Bronchial epithelial cell (primary cell): ENCODE data around the gene TMEM164. TPM values are rescaled to one million over a fixed set of nuclear protein-coding genes. Genes with fewer than 3 reads are reported as not detected.

Experiments
- DNase-seq: peaks from one replicate; pipeline ENCODE4 v3.0.0-alpha.2; 2010; ENCODE audit warnings: low read depth
- FAIRE-seq: peaks from 2 replicates; lab custom pipeline; 2011; peaks lifted over from hg19 to GRCh38; lab: Jason Lieb, UNC
- H3K27me3 ChIP-seq: 2 replicates; pipeline ENCODE4 v1.5.1; 2011; ENCODE audit warnings: low read length; ENCODE audit not compliant: control insufficient read depth, insufficient read depth
- H3K36me3 ChIP-seq: 2 replicates; pipeline ENCODE4 v1.5.1; 2011; ENCODE audit warnings: low read length; ENCODE audit not compliant: control insufficient read depth, insufficient read depth
- H3K4me3 ChIP-seq: 2 replicates; pipeline ENCODE4 v1.5.1; 2011; ENCODE audit warnings: mild to moderate bottlenecking, low read depth, low read length, control low read depth
- total RNA-seq: library from RNA; depleted of rRNA; stranded (reverse); fragments of >200 nt; gene quantifications from 2 replicates; pipeline ENCODE4 v1.2.1, GENCODE V29; 2014
- TF ChIP-seq, protein P1 (sequence below): IDR thresholded peaks from 2 replicates; pipeline ENCODE4 v1.5.1; 2011; ENCODE audit warnings: mild to moderate bottlenecking, moderate library complexity, low read length, control low read depth, inconsistent platforms; ENCODE audit not compliant: insufficient read depth, severe bottlenecking

TMEM164 gene
- total RNA-seq, 1 donor from 2014 or later = 20.3 TPM

DNA sequence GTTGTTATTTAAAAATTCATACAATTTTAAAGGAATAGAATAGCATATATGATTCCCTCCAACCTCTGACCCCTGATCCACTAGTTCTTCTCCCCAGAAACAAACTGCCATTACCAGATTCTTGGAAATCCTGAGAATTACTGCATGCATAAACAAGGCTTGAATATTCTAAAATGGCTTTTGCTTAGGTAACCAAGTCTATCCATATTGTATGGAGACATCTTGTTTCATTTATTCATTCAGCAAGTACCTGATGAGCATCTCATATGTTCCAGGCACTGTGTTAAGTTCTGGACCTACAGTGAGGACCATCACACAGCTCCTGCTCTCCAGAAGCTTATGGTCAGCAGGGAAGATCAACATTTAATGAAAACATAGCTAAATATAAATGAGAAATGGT, 49.4 kb downstream of the TMEM164 start:
- TF ChIP-seq, protein P1, sequence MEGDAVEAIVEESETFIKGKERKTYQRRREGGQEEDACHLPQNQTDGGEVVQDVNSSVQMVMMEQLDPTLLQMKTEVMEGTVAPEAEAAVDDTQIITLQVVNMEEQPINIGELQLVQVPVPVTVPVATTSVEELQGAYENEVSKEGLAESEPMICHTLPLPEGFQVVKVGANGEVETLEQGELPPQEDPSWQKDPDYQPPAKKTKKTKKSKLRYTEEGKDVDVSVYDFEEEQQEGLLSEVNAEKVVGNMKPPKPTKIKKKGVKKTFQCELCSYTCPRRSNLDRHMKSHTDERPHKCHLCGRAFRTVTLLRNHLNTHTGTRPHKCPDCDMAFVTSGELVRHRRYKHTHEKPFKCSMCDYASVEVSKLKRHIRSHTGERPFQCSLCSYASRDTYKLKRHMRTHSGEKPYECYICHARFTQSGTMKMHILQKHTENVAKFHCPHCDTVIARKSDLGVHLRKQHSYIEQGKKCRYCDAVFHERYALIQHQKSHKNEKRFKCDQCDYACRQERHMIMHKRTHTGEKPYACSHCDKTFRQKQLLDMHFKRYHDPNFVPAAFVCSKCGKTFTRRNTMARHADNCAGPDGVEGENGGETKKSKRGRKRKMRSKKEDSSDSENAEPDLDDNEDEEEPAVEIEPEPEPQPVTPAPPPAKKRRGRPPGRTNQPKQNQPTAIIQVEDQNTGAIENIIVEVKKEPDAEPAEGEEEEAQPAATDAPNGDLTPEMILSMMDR = no peak
- no peaks in the 10 kb centered on the region for H3K27me3 ChIP-seq
- no peak for FAIRE-seq

DNA sequence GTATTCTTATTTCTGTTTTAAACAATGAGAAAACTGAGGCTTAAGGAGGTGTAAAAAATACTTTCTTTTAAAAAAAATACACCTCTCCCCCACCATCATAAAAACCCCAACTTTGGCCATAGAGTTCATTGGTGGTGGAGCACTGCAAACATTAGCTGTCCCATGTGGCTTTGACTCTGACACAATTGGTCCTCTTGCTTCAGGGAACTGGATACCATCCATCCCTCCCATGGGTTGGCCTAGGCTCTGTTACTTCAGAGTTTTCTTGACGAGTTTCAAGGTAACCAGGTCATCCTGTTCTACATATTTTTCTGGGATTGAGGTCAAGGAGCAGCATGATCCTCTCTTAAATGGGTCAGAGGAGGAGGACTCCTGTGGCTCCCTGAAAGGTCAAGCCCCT, 50.5 kb downstream of the TMEM164 start:
- no peaks in the 10 kb centered on the region for H3K36me3 ChIP-seq
- DNase-seq (no peak), FAIRE-seq (no peak)
- TF ChIP-seq, protein P1 = no peak
- H3K27me3 ChIP-seq = no peaks in the 10 kb centered on the region
- H3K4me3 ChIP-seq = no peak overlapping the region

More for the DNA sequence above, 49.4 kb downstream of the TMEM164 start:
- no peak for DNase-seq
- H3K4me3 ChIP-seq = no peak overlapping the region
- H3K36me3 ChIP-seq = no peaks in the 10 kb centered on the region

DNA sequence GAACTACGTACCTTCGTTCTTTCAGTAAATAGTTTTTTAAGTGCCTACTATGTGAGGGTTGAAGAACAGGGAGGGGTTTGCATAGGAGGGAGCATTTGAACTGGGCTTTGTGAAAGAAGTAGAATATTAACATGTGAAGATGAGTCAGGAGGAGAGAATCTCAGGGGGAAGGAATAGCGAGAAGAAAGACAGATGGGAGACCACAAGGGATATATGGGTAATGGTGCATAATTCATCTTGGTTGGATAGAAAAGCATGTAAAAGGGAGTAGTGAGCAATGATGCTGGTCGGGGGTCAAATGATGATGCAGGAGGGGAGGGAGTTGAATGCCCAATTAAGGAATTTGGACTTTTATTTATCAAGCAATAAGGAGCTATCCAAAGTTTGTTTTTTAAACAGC, 52.7 kb downstream of the TMEM164 start:
- DNase-seq = no peak
- TF ChIP-seq, protein P1 = no peak
- Histone ChIP-seq H3K4me3 (no peak overlapping the region), H3K27me3 (no peaks in the 10 kb centered on the region), H3K36me3 (no peaks in the 10 kb centered on the region)
- no peak for FAIRE-seq

DNA sequence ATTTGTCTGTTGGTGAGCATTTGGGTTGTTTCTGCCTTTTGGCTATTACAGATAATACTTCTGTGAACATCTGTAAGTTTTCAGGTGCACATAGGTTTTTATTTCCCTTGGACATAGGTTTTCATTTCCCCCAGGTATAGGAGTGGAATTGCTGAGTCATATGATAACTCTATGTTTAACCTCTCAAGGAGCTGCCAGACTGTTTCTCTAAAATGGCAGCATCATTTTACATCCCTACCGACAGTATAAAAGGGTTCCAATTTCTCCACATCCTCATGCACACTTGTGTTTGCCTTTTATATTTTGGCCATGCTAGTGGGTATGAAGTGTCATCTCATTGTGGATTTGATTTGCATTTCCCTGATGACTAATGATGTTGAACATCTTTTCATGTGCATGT, 53.5 kb downstream of the TMEM164 start:
- H3K27me3 ChIP-seq = no peaks in the 10 kb centered on the region
- H3K4me3 ChIP-seq = no peak overlapping the region
- FAIRE-seq (no peak), DNase-seq (no peak)
- H3K36me3 ChIP-seq = no peaks in the 10 kb centered on the region
- TF ChIP-seq, protein P1 = no peak

DNA sequence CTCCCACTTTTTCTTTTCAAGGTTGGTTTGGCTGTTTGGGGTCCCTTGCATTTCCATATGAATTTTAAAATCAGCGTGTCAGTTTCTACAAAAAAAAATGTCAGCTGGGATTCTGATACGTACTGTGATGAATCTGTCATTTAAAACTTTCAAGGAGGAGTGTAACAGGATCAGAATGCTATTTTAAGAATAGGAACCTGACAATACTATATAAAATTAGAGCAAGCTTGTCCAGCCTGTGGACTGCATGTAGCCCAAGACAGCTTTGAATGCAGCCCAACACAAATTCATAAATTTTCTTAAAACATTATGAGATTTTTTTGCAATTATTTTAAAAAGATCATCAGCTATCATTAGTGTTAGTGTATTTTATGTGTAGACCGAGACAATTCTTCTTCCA, 56.5 kb downstream of the TMEM164 start:
- H3K4me3 ChIP-seq = no peak overlapping the region
- DNase-seq (no peak), FAIRE-seq (no peak)
- TF ChIP-seq, protein P1 = no peak
- H3K36me3 ChIP-seq = no peaks in the 10 kb centered on the region
- no peaks in the 10 kb centered on the region for H3K27me3 ChIP-seq

DNA sequence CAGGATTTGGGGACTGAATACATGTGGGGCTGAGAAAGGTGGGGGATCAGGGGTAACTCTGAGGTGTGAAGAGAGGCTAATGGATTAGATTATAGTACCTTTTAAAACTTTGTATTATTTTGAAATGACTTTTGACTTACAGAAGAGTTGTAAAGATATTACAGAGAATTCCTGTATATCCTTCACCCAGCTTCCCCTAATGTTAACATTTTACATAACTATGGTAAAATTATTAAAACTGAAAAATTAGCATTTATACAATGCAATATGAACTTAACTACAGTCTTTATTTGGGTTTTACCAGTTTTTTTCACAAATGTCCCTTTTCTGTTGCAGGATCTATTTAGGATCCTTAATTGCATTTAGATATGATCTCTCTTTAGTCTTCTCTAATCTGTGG, 57.4 kb downstream of the TMEM164 start:
- H3K4me3 ChIP-seq = no peak overlapping the region
- H3K27me3 ChIP-seq = no peaks in the 10 kb centered on the region
- TF ChIP-seq, protein P1 = no peak
- FAIRE-seq (no peak), DNase-seq (no peak)
- no peaks in the 10 kb centered on the region for H3K36me3 ChIP-seq
